Hepatocyte (in vitro differentiated cells): ENCODE data around the gene KLHL17.
A peak's percentile ranks its signal among the peaks of the same experiment; 100 is the strongest.

Experiments
- CTCF ChIP-seq: fragments of 200-600 bp; sonication (generic); IDR thresholded peaks from 2 replicates; pipeline ENCODE4 v1.5.1; 2016; ENCODE audit warnings: antibody characterized with exemption, mild to moderate bottlenecking; ENCODE audit not compliant: poor library complexity
- EZH2 ChIP-seq: fragments of 200-600 bp; sonication (generic); IDR thresholded peaks from 2 replicates; pipeline ENCODE4 v1.6.1; 2016; ENCODE audit warnings: antibody characterized with exemption, mild to moderate bottlenecking, borderline replicate concordance

GRCh38 chr1:921011-921837 lies 39.2 kb upstream of the KLHL17 start:
- TF ChIP-seq EZH2 (no peak), CTCF (peak; percentile 43)
